HL-60 (cell line): ENCODE results near the gene USP32.

Experiments
- CTCF ChIP-seq: IDR thresholded peaks from one replicate; pipeline ENCODE4 v1.5.1; 2011; ENCODE audit warnings: low read length, control low read depth, inconsistent platforms; ENCODE audit not compliant: insufficient read depth
- POLR2AphosphoS5 ChIP-seq: IDR thresholded peaks from 2 replicates; pipeline ENCODE4 v1.6.1; 2012; ENCODE audit warnings: low read depth
- REST ChIP-seq: IDR thresholded peaks from 2 replicates; pipeline ENCODE4 v1.6.1; 2012; ENCODE audit warnings: low read depth; ENCODE audit not compliant: insufficient replicate concordance

GRCh38 chr17:60371818-60372510 is 20.0 kb downstream of the USP32 start:
- TF ChIP-seq CTCF: no peak
- no peak for TF ChIP-seq POLR2AphosphoS5
- TF ChIP-seq REST: no peak
